ENCODE measurements around the gene VWA5B1. TPM values are rescaled to one million over a fixed set of nuclear protein-coding genes. Genes with fewer than 3 reads are reported as not detected.

VWA5B1 gene
- total RNA-seq, 4 donors from 2014 or later: 0.16 TPM; not detected in 3

DNA sequence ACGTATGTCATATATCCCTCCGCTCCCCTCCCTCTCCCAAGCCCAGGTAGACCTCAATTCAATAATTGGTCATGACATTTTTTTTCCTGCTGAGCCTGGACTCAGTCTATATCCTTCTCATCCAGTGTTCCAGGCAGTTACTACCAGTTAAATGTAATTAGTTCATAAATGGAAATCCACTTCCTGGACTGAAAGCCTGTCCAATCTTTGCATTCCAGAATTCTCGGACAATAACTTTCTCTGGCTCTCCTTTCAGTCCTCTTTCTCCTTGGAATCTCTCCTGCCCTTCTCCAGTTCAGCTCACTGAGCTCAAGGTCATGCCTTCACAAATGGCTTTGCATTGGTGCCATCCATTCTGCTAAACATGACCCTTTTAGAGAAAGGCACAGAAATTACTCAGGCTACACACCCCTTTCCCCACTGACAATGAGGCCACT, 34.8 kb downstream of the VWA5B1 start:
- 52% methylated on average over 3 of the region's 3 CpGs for WGBS
- Histone ChIP-seq H3K36me3 (no peaks in the 10 kb centered on the region), H3K9me3 (no peaks in the 10 kb centered on the region), H3K27me3 (peaks cover 6% of the 10 kb centered on the region), H3K4me3 (no peak overlapping the region), H3K27ac (no peak overlapping the region), H3K4me1 (peaks cover 16% of the 10 kb centered on the region)
- TF ChIP-seq, protein P1, sequence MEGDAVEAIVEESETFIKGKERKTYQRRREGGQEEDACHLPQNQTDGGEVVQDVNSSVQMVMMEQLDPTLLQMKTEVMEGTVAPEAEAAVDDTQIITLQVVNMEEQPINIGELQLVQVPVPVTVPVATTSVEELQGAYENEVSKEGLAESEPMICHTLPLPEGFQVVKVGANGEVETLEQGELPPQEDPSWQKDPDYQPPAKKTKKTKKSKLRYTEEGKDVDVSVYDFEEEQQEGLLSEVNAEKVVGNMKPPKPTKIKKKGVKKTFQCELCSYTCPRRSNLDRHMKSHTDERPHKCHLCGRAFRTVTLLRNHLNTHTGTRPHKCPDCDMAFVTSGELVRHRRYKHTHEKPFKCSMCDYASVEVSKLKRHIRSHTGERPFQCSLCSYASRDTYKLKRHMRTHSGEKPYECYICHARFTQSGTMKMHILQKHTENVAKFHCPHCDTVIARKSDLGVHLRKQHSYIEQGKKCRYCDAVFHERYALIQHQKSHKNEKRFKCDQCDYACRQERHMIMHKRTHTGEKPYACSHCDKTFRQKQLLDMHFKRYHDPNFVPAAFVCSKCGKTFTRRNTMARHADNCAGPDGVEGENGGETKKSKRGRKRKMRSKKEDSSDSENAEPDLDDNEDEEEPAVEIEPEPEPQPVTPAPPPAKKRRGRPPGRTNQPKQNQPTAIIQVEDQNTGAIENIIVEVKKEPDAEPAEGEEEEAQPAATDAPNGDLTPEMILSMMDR (IDR thresholded peaks at IDR 0.05): no peak
- TF ChIP-seq POLR2AphosphoS5 (IDR thresholded peaks at IDR 0.05): no peak
- TF ChIP-seq EP300 (IDR thresholded peaks at IDR 0.05): no peak
- no peak for TF ChIP-seq POLR2A (IDR thresholded peaks at IDR 0.05)
- DNase-seq (ENCODE audit: low spot score in 2 of 2): no peak

- Histone ChIP-seq H3K27me3 (peaks cover 8% of the 10 kb centered on the region), H3K36me3 (no peaks in the 10 kb centered on the region), H3K4me3 (no peak overlapping the region), H3K9me3 (no peaks in the 10 kb centered on the region), H3K4me1 (peaks cover 16% of the 10 kb centered on the region), H3K27ac (no peak overlapping the region)
- TF ChIP-seq, protein P1 (IDR thresholded peaks at IDR 0.05): no peak
- TF ChIP-seq EP300 (IDR thresholded peaks at IDR 0.05) (no peak), POLR2A (IDR thresholded peaks at IDR 0.05) (no peak), POLR2AphosphoS5 (IDR thresholded peaks at IDR 0.05) (no peak)
- WGBS: 28% methylated on average over 3 of the region's 3 CpGs
- DNase-seq (ENCODE audit: low spot score in 2 of 2): no peak
Observed at GRCh38 chr1:20325844-20326420, 35.3 kb downstream of the VWA5B1 start.

DNA sequence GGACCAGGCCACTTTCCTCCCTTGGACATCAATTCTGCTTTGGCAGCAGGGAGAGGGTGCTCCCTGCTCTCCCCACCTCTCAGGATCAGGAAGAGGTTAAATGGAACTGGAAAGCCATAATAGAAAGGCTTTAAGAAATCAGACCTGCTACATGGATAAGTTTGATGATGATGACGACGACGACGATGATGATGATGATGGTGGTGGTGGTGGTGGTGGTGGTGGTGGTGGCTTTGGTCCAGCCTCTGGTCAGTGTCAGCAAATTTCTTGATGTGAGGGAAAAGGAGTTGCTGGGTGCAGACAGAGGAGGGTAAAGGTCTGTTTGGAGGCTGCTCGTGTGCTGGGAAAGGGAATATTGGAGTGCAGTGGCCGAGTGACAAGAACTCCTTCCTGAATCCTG, 36.8 kb downstream of the VWA5B1 start:
- H3K9me3 ChIP-seq: no peaks in the 10 kb centered on the region
- WGBS: 67% methylated on average over 6 of the region's 6 CpGs
- H3K27me3 ChIP-seq: peaks cover 10% of the 10 kb centered on the region
- no peak overlapping the region for H3K4me3 ChIP-seq
- H3K36me3 ChIP-seq: no peaks in the 10 kb centered on the region
- TF ChIP-seq, protein P1 (IDR thresholded peaks at IDR 0.05): no peak
- TF ChIP-seq POLR2A (IDR thresholded peaks at IDR 0.05) (no peak), EP300 (IDR thresholded peaks at IDR 0.05) (no peak), POLR2AphosphoS5 (IDR thresholded peaks at IDR 0.05) (no peak)
- no peak overlapping the region for H3K27ac ChIP-seq
- peaks cover 11% of the 10 kb centered on the region for H3K4me1 ChIP-seq
- DNase-seq (ENCODE audit: low spot score in 2 of 2): no peak

- Histone ChIP-seq H3K9me3 (no peaks in the 10 kb centered on the region), H3K36me3 (no peaks in the 10 kb centered on the region), H3K27me3 (peaks cover 10% of the 10 kb centered on the region), H3K4me3 (no peak overlapping the region), H3K4me1 (peaks cover 11% of the 10 kb centered on the region), H3K27ac (no peak overlapping the region)
- WGBS: 86% methylated on average over 7 of the region's 7 CpGs
- no peak for DNase-seq (ENCODE audit: low spot score in 2 of 2)
- TF ChIP-seq, protein P1 (IDR thresholded peaks at IDR 0.05): no peak
- TF ChIP-seq EP300 (IDR thresholded peaks at IDR 0.05) (no peak), POLR2A (IDR thresholded peaks at IDR 0.05) (no peak), POLR2AphosphoS5 (IDR thresholded peaks at IDR 0.05) (no peak)
Observed at GRCh38 chr1:20328201-20328600, 37.5 kb downstream of the VWA5B1 start.

DNA sequence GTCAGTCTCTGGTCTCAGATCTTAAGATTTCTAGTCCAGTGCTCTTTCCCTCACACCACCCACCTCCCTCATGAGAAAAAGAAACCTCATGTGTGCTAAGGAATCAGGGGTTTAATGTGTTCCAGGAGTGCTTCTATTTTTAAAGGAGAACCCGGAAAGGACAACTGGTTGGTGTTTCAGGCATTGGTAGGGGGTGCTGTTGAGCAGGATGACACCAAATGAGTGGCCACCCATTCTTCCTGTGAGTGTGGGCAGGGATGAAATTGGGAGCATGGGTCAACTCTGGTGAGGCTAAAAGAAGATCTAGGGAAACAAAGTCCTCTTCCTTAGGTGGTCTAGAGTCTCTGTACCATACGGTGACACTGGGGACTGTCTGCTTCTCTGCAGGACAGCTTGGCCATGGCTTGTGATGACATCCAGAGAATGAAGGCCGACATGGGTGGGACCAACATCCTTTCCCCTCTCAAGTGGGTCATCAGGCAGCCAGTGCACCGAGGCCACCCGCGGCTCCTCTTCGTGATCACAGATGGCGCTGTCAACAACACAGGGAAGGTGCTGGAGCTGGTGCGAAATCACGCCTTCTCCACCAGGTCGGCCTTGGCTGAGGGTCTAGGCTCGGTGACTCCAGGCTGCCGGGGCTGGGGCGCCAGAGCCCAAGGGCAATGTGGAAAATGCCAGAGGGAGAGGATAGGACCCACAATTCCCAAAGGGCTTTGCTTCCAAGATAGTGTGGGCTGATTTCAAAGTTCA, 39.3 kb downstream of the VWA5B1 start:
- H3K27ac ChIP-seq: no peak overlapping the region
- H3K9me3 ChIP-seq: no peaks in the 10 kb centered on the region
- H3K4me3 ChIP-seq: no peak overlapping the region
- H3K36me3 ChIP-seq: no peaks in the 10 kb centered on the region
- no peak for DNase-seq (ENCODE audit: low spot score in 2 of 2)
- no peak for TF ChIP-seq EP300 (IDR thresholded peaks at IDR 0.05)
- TF ChIP-seq, protein P1 (IDR thresholded peaks at IDR 0.05): no peak
- no peak for TF ChIP-seq POLR2A (IDR thresholded peaks at IDR 0.05)
- TF ChIP-seq POLR2AphosphoS5 (IDR thresholded peaks at IDR 0.05): no peak
- H3K4me1 ChIP-seq: peaks cover 11% of the 10 kb centered on the region
- peaks cover 10% of the 10 kb centered on the region for H3K27me3 ChIP-seq
- WGBS: 93% methylated on average over 14 of the region's 14 CpGs
